Parathyroid adenoma (tissue), 2 donors: Measurements from ENCODE around the gene SARM1.
"Not testable (repeated sequence)": the region's sequence is repeated elsewhere in the genome, so short reads cannot be mapped to it uniquely, and the experiment has no call there.

ENCODE experiments used
- H2AFZ ChIP-seq: fragments of 300-600 bp; sonication (generic); one replicate; pipeline ENCODE4 v1.7.0; 2017; ENCODE audit warnings: antibody characterized with exemption, mild to moderate bottlenecking
- H3K27ac ChIP-seq: fragments of 300-600 bp; sonication (generic); one replicate; pipeline ENCODE4 v1.7.0; 2017
- H3K27me3 ChIP-seq: fragments of 300-600 bp; sonication (generic); one replicate; pipeline ENCODE4 v1.7.0; 2017; ENCODE audit warnings: low read length; ENCODE audit not compliant: control insufficient read depth, insufficient read depth
- H3K36me3 ChIP-seq: fragments of 300-600 bp; sonication (generic); one replicate; pipeline ENCODE4 v1.7.0; 2017; ENCODE audit warnings: low read length; ENCODE audit not compliant: control insufficient read depth, insufficient read depth
- H3K4me1 ChIP-seq: fragments of 300-600 bp; sonication (generic); one replicate; pipeline ENCODE4 v1.7.0; 2017; ENCODE audit warnings: control low read depth
- H3K4me2 ChIP-seq: fragments of 300-600 bp; sonication (generic); one replicate; pipeline ENCODE4 v1.7.0; 2017; ENCODE audit warnings: low read length
- H3K4me3 ChIP-seq: fragments of 300-600 bp; sonication (generic); one replicate; pipeline ENCODE4 v1.7.0; 2017; ENCODE audit warnings: low read depth, low read length
- H3K79me2 ChIP-seq: fragments of 300-600 bp; sonication (generic); one replicate; pipeline ENCODE4 v1.7.0; 2017; ENCODE audit warnings: control low read depth
- H3K9ac ChIP-seq: fragments of 300-600 bp; sonication (generic); one replicate; pipeline ENCODE4 v1.7.0; 2017; ENCODE audit warnings: mild to moderate bottlenecking
- H3K9me3 ChIP-seq: fragments of 300-600 bp; sonication (generic); one replicate; pipeline ENCODE4 v1.7.0; 2017; ENCODE audit warnings: low read length; ENCODE audit not compliant: control insufficient read depth
- TF ChIP-seq, protein P1 (sequence below): fragments of 300-600 bp; sonication (generic); IDR thresholded peaks from one replicate; pipeline ENCODE4 v1.7.0; 2017; ENCODE audit warnings: antibody characterized with exemption, mild to moderate bottlenecking
- donor health status: primary hyperparathyroidism.

The SARM1 gene

DNA sequence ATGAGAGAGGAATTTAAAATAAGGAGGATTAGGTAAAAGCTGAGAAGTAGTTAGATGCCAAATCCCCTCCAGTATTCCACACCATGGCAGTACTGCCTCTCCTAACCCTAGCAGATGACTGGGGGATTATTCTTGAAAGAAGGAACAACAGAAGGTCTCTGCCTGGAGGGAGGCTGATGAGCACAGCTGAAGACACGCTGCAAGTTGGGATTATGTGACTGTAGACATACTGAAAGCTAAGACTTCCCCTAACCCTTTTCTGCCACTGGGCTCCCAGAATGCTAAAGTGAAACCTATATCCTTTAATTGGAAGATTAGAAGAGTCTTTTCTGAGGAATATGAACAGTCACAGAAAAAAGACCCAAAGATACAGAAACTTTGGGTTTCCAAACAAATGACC is 62.2 kb downstream of the SARM1 start:
- Histone ChIP-seq H2AFZ (no peak overlapping the region), H3K27ac (no peak overlapping the region)

DNA sequence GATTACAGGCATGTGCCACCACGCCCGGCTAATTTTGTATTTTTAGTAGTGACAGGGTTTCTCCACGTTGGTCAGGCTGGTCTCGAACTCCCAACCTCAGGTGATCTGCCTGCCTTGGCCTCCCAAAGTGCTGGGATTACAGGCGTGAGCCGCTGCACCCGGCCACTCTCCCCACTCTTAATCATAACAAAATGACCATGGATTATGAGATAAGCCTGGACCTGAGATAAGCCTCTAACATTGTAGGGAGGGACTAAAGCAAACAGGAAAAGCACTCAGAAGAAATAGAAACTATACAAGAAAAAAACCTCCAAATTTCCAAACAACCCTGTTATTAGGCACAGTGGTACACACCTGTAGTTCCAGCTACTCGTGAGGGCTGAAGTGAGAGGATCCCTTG is 62.8 kb downstream of the SARM1 start:
- H3K4me1 ChIP-seq, H3K9me3 ChIP-seq, H3K36me3 ChIP-seq, H3K4me2 ChIP-seq, H3K4me3 ChIP-seq, H3K9ac ChIP-seq, H3K27ac ChIP-seq, H3K27me3 ChIP-seq, H3K79me2 ChIP-seq, H2AFZ ChIP-seq: not testable (repeated sequence)

More for the DNA sequence above, 62.2 kb downstream of the SARM1 start:
- Histone ChIP-seq H3K9me3 (no peaks in the 10 kb centered on the region), H3K79me2 (no peaks in the 10 kb centered on the region), H3K4me3 (no peak overlapping the region), H3K9ac (no peak overlapping the region), H3K4me2 (no peak overlapping the region), H3K36me3 (no peaks in the 10 kb centered on the region), H3K4me1 (no peaks in the 10 kb centered on the region), H3K27me3 (no peaks in the 10 kb centered on the region)
- TF ChIP-seq, protein P1, sequence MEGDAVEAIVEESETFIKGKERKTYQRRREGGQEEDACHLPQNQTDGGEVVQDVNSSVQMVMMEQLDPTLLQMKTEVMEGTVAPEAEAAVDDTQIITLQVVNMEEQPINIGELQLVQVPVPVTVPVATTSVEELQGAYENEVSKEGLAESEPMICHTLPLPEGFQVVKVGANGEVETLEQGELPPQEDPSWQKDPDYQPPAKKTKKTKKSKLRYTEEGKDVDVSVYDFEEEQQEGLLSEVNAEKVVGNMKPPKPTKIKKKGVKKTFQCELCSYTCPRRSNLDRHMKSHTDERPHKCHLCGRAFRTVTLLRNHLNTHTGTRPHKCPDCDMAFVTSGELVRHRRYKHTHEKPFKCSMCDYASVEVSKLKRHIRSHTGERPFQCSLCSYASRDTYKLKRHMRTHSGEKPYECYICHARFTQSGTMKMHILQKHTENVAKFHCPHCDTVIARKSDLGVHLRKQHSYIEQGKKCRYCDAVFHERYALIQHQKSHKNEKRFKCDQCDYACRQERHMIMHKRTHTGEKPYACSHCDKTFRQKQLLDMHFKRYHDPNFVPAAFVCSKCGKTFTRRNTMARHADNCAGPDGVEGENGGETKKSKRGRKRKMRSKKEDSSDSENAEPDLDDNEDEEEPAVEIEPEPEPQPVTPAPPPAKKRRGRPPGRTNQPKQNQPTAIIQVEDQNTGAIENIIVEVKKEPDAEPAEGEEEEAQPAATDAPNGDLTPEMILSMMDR = no peak

- no peak overlapping the region for H2AFZ ChIP-seq
- no peaks in the 10 kb centered on the region for H3K4me1 ChIP-seq
- H3K27me3 ChIP-seq = no peaks in the 10 kb centered on the region
- TF ChIP-seq, protein P1 = no peak
- H3K4me3 ChIP-seq = no peak overlapping the region
- H3K9ac ChIP-seq = no peak overlapping the region
- H3K27ac ChIP-seq = no peak overlapping the region
- no peak overlapping the region for H3K4me2 ChIP-seq
- H3K79me2 ChIP-seq = no peaks in the 10 kb centered on the region
- H3K9me3 ChIP-seq = no peaks in the 10 kb centered on the region
- H3K36me3 ChIP-seq = no peaks in the 10 kb centered on the region
These were observed 72.6 kb downstream of the SARM1 start for GRCh38 chr17:28443901-28444638.

DNA sequence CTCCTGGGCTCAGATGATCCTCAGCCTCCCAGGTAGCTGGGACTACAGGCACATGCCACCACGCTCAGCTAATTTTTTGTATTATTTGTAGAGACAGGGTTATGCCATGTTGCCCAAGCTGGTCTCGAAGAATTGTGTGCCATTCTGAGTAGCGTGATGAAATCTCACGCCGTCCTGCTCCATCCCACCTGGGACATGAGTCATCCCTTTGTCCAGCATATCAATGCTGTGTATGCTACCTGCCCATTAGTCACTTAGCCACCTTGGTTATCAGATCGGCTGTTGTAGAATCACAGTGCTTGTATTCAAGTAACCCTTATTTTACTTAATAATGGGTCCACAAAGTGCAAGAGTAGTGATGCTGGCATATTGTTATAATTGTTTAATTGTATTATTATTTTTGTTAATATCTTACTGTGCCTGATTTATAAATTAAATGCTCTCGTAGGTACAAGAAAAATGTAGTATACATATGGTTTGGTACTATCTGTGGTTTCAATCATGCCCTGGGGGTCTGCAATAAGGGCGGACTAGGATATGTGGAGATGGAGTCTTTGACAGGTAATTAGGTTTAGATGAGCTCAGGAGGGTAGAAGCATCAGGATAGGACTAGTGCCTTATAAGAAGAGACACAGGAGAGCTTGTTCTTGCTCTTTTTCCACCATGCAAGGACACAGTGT is 75.4 kb downstream of the SARM1 start:
- Histone ChIP-seq H3K27me3 (no peaks in the 10 kb centered on the region), H3K4me1 (no peaks in the 10 kb centered on the region), H3K4me2 (no peak overlapping the region), H3K36me3 (no peaks in the 10 kb centered on the region), H3K9me3 (no peaks in the 10 kb centered on the region), H3K79me2 (no peaks in the 10 kb centered on the region), H3K27ac (no peak overlapping the region), H3K4me3 (no peak overlapping the region), H3K9ac (no peak overlapping the region), H2AFZ (no peak overlapping the region)
- TF ChIP-seq, protein P1 = no peak

DNA sequence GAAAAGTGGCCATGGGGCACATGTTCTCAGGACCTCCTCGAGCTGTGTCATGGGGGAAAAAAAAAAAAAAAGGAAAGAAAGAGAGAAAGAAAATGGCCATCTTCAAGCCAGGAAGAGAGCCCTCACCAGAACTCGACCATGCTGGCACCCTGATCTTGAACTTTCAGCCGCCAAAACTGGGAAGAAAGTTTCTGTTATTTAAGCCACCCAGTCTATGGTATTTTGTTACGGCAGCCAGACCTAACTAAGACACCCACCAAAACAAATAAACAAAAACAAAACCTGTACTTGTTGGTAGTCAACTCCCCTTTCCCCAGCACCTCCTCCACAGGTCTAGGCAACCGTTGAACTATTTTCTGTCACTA is 75.9 kb downstream of the SARM1 start:
- Histone ChIP-seq H2AFZ (no peak overlapping the region), H3K4me1 (no peaks in the 10 kb centered on the region), H3K4me2 (no peak overlapping the region), H3K27ac (no peak overlapping the region), H3K9ac (no peak overlapping the region), H3K36me3 (no peaks in the 10 kb centered on the region), H3K27me3 (no peaks in the 10 kb centered on the region), H3K9me3 (no peaks in the 10 kb centered on the region), H3K79me2 (no peaks in the 10 kb centered on the region), H3K4me3 (no peak overlapping the region)
- TF ChIP-seq, protein P1 = no peak
